Activated CD8-positive, alpha-beta memory T cell treated with anti-CD3 and anti-CD28 coated beads, Interleukin-2, amount 50 U/mL, for 1 hour (primary cell): ENCODE measurements around the gene ANKS4B.
"Not testable (repeated sequence)": the region's sequence is repeated elsewhere in the genome, so short reads cannot be mapped to it uniquely, and the experiment has no call there.

Experiments
- DNase-seq: peaks from one replicate; pipeline ENCODE4 v3.0.0-alpha.2; 2020; ENCODE audit errors: extremely low read depth

The ANKS4B gene

DNA sequence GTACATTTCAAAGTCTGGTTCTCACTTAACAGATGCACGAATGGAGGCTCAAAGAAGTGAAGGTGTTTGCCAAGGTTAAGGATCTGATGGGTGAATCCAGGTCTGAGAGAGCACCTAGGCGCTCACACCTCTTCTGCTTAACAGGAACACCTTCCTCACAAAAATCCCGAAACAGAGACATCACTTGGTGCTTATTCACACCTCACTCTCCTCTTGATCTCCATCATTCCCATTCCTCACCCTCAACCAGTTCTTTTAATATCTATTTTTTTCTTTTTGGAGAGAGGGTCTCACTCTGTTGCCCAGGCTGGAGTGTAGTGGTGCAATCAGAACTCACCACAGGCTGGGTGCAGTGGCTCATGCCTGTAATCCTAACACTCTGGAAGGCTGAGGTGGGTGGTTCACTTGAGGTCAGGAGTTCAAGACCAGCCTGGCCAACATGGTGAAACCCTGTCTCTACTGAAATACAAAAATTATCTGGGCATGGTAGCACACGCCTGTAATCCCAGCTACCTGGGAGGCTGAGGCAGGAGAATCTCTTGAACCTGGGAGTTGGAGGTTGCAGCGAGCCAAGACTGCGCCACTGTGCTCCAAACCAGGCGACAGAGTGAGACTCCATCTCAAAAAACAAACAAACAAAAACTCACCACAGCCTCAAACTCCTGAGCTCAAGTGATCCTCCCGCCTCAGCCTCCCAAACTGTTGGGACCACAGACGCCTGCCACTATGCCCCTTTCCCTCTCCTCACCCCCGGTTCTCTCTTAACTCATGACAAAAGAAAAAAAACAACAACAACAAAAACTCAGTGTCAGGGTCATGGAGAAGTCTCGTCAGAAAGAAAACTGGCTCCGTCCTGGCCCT is 29.5 kb downstream of the ANKS4B start:
- no peak for DNase-seq

DNA sequence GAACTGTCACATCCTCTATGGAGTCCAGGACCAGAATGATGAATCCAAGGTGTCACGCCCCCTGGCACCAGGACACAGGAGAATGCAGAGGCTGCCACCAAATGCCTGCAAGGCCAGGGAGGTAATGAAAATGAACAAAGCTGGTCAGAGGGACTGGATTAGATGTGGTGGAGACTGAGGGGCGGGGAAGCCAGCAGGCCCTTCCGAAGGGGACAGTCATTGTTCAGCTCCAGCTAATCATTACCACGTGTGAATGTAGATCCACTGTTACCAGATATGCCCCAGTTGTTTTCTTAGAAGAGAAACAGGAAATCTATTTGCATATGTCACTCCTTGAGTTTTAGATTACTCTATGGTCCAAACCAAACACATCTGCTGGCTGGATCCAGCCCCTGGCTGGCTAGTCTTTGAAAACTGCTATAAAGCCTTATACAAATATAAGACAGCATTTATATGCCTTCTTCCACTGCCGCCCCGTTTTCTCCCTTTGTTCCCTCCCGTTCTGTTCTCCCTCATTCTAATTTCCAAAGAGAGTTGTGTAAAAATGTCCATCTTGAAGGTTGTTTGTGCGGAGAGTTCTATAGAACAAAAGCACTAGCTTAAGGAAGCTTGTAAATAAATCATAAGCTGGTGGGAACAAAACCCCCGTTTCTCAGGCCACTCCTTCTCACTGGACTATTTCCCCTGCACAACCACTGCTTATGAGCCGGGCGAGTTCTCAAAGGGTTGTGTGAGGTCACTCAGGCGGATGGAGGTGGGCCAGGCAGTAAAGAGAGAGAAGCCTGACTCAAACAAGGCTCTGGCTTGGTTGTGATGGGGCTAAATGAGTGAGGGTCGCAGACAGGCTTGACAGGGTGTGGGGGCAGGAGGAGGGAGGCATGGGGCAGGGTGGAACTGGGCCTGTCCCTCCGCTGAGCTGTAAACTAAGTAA is 30.4 kb downstream of the ANKS4B start:
- DNase-seq, result no peak

GRCh38 chr16:21264571-21265036 is 31.1 kb downstream of the ANKS4B start:
- no peak for DNase-seq

- DNase-seq, result no peak
These were observed 31.8 kb downstream of the ANKS4B start for GRCh38 chr16:21265104-21265837.

- no peak for DNase-seq
These were observed 33.8 kb downstream of the ANKS4B start for GRCh38 chr16:21267298-21267697.

DNA sequence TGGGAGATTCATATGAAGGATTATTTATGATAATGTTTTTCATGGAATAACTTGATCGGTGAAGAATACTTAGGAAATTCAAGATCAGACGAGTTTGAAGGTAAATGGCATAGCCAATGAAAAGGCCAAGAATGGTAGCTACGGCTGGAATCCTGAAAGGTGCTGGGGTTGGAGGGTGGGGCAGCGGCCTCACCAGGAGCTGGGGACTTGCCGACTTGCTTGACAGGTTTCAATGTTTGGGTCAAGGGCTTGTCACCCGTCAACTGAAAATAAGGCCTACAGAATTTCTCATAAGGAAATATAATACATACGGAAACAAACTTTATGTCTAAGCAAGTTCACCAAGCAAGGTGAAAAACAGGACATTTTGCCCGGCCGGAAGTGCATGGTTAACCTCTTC is 34.7 kb downstream of the ANKS4B start:
- no peak for DNase-seq

DNA sequence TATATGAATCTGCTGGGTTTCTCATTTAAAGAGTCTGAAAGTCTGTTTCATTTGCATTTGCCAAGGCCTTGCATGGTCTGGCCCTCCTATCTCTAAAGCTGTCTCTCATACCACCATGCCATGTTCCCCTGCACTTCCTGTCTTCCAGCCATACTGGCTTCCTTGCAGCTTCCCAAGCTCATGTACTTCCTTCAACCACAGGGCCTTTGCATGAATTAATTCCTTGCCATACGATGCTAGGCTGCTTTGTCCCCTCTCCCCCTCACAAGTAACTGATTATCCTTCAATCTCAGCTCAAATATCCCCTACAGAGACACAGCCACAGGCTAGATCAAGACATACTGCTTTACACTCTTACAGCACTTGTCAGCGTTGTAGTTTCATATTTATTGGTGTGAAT is 38.8 kb downstream of the ANKS4B start:
- no peak for DNase-seq

DNA sequence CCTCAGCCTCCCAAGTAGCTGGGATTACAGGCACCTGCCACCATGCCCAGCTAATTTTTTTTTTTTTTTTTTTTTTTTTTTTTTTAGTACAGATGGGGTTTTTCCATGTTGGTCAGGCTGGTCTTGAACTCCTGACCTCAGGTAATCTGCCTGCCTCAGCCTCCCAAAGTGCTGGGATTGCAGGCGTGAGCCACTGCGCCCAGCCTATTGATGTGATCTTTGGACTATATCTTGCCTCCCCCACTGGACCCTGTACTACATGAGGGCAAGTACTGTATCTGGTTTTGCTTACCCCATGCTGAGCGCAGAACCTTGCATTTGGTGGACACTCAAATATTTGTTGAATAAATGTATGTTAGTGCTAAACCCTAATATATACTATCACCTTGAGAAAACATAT is 39.3 kb downstream of the ANKS4B start:
- not testable (repeated sequence) for DNase-seq

- no peak for DNase-seq
These were observed 40.8 kb downstream of the ANKS4B start for GRCh38 chr16:21274172-21274726.

GRCh38 chr16:21275529-21275928 is 42.0 kb downstream of the ANKS4B start:
- DNase-seq, result no peak

DNA sequence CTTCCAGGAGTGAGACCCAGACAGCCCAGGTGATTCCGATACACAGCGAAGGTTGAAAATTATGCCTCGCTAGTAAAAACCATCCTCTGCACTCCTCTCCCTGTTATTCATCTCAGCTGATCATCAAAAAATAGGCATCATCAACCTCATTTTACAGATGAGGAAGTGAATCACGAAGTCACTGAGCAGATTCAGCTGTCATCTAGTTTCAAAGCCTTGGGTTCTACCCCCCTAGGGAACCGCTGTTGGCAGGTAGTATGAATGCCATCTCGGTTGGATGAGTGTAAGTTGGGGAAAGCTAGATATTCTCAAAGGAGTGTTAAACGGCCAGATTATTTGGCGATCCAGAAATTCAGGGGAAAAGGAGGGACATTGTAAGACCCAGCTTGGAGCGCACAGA is 42.6 kb downstream of the ANKS4B start:
- DNase-seq, result no peak

DNA sequence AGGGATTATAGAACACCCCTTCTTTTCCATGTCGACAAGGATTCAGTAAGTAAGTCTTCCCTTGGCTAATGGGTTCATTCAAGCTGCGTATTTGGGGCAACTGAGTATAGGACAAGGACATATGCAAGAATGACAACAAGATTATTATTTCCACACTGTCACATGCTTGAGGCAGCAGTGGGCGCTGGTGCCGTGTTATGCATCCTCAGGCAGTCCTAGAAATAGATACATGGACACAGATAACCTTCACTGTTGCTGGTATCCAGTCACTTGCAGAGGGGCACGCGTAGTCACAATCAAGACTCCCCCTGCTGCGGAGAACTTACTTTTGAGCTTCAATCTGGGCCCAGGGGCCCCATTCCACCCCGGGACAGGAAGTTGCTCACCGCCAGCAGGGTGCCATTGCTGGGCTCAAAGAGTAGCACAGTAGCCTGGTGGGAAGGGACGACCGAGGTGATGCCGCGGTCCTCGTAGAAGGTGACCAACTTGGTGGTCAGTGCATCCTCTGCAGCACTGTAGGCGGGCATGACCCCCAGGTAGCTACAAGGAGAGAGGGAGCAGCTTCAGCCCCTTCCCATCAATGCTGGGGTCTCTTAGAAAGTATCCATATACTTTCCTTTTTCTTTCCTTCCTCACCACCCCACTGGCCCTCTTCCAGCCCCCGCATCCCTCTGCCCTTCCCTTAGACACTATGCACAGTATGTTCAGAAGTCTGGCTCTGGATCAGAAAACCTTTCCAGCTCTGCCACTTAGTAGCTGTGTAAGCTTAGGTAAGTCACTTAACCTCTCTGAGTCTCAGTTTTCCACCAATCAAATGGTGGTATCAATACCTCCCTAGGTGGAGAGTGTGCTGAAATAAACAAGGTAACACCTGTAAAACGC is 43.8 kb downstream of the ANKS4B start:
- DNase-seq, result no peak

DNA sequence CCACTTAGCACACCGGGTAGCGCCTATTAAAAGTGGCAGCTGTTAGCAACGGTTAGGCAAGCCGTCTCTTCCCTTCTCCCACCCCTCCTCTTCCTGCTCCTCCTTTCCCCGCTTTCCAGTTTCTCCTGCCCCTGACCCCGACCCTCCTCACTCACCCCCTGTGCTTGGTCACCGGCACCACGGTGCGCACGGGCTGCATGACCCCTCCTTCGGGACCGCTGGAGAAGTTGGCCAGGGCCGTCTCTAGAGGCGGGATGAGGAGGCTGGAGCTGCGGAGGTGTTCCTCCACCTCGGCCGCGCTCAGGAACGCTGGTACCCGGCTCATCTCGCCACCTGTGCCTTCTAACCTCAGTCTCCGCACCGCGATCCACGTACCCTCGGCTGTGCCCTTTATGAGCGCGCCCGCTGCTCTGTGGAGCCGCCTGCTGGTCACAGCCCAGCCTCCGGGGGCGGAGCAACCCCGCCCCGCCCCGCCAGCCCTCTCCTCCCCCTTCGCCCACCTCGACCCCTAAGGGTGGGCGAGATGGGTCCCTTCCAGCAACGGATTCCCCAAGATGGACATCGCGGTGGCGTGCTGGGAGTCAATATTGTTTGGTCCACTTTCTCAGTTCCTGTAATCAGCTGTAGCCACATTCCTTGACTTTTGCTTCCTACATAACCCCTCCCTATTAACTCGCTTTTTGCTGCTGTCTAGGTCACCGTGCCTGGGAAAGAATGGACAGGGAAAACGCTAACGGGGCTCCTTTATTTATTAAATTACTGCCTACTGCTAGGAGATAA is 44.6 kb downstream of the ANKS4B start, which contains the start of gene CRYM:
Gene CRYM (minus strand): TSS at position 364 of the 780 bp plus-strand sequence. CDS start 39 bp downstream, at position 325.
- DNase-seq, result no peak

DNA sequence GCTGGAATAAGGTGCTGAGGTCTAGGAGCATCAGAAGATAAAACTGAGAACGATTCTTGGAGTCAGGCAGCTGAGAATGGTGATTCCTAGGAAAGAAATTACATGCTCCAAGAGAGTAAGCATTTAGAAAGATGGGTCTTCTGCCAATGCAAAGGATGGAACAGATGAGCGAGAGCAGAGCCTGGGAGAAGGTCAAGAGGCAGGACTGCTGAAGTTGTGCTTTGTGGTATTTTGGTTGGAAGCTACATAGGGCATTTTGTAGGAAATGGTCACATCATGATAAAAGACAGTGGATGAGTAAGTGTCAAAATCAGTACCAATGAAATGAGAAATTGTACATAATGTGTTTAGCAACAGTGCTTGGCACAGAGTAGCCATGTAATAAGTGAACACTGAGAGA is 46.0 kb downstream of the ANKS4B start:
- no peak for DNase-seq

GRCh38 chr16:21281698-21282389 is 48.3 kb downstream of the ANKS4B start:
- no peak for DNase-seq

DNA sequence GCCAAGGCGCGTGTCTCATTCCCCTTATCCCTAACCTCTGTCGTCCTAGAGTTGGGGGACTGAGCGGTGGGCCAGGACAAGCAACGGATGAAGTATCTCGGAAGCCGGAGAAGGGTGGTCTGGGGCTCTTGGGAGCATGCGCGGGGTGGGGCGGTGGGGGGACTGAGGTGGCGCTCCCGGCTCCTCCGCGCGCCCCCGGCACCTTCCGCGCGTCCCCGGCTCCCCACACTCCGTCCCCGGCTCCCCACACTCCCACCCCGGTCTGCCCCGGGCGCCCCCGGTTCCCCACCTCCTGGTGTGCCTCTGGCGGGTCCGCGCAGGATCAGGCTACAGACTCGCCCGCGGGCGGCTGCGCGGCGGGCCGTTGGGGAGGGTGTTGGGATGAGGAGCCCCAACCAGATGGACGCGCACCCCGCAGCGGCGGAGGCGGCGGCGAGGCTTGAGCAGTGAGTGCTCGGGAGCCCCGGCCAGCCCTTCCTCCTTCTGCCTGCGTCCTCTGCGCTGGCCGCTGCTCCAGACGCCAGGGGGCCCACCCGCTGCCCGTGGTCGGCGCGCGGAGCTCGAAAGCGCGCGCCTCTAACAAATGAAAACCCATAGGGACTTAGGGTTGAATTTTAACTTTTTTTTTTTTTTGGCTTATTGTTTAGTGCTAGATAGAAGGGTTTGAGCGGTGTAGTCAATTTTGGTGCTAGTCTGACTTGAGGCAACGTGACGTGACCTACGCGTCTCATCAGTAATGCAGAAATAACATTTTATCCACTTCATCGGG is 50.2 kb downstream of the ANKS4B start:
- DNase-seq, result no peak

DNA sequence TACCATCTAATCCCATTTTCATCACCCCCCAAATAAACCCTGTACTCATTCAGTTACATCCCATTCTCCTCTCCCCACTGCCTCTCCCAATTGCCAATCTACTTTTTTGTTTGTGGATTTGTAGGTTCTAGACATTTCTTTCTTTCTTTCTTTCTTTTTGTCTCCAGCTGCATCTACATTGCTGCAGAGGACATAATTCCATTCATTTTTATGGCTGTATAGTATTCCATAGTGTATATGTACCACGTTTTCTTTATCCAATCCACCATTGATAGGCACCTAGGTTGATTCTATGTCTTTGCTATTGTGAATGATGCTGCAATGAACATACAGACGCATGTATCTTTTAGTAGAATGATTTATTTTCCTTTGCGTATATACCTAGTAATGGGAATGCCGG is 50.9 kb downstream of the ANKS4B start:
- no peak for DNase-seq

DNA sequence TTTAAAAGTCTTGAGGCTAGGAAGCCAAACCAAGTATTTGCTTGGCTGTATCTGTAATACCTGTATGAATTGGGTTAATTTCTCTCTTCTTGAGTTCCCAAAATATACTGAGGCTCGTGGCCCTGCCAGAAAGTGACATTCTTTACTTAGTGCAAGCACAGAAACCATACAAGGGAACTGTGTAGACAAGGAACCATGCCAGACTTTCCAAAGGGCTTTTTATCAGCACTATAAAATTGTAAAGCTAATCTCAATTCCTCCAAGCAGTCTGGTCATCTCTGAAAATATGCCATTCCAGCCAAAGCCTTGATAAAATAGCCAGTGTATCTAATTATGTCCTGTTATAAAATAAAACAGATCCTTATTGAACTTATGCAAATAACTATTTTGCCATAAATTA is 51.8 kb downstream of the ANKS4B start:
- DNase-seq, result no peak
